Prostate gland (tissue), 2 donors: ENCODE results near the gene TPPP2. TPM values are rescaled to one million over a fixed set of nuclear protein-coding genes. Genes with fewer than 3 reads are reported as not detected.

Experiments used
- DNase-seq: peaks from one replicate; pipeline ENCODE4 v3.0.0-alpha.2; 2019; ENCODE audit warnings: low spot score
- H3K27ac ChIP-seq, 2 donors: fragments of 200-600 bp; sonication (generic); 2 replicates each; pipeline ENCODE4 v1.5.1; 2017 to 2019
- H3K27me3 ChIP-seq: fragments of 200-600 bp; sonication (generic); replicated peaks from 2 replicates; pipeline ENCODE4 v1.5.1; 2019; ENCODE audit not compliant: insufficient read depth
- H3K36me3 ChIP-seq, 2 donors: fragments of 200-600 bp; sonication (generic); 1 replicate in 1 of 2; 2 replicates in 1 of 2; pipeline versions ENCODE4 v1.5.1 to v1.8.1; 2017 to 2019
- H3K4me1 ChIP-seq: fragments of 200-600 bp; sonication (generic); replicated peaks from 2 replicates; pipeline ENCODE4 v1.5.1; 2019
- H3K4me3 ChIP-seq, 2 donors: fragments of 200-600 bp; sonication (generic); 2 replicates each; pipeline ENCODE4 v1.5.1; 2017 to 2019
- H3K9me3 ChIP-seq: fragments of 200-600 bp; sonication (generic); 2 replicates; pipeline ENCODE4 v1.5.1; 2017
- POLR2A ChIP-seq: fragments of 450-650 bp; IDR thresholded peaks from one replicate; pipeline ENCODE4 v1.6.1; 2016; ENCODE audit warnings: antibody characterized with exemption, mild to moderate bottlenecking
- POLR2AphosphoS5 ChIP-seq: sonication (generic); formaldehyde crosslinking; IDR thresholded peaks from one replicate; pipeline ENCODE4 v1.6.1; 2017; ENCODE audit warnings: antibody characterized with exemption
- WGBS: methylation state at CpG from one replicate; pipeline ENCODE4 v1.1.5; 2018; 5-methylcytosine and 5-hydroxymethylcytosine counted together
- intact Hi-C: fragments of 100-400 bp; cut with DNase I; formaldehyde crosslinking; loops from one replicate; pipeline ENCODE4 v1.14.2; 2022
- total RNA-seq, 2 donors: library from RNA; depleted of rRNA; stranded (reverse); fragments of >200 nt; gene quantifications; one replicate each; pipeline ENCODE4 v1.1.0, GENCODE V29; 2016
- TF ChIP-seq, protein P1 (sequence below), 4 experiments: fragments of 200-600 bp in 2 of 4; fragments of 450-650 bp in 2 of 4; sonication (generic) in 2 of 4; IDR thresholded peaks; 1 replicate in 3 of 4; 2 replicates in 1 of 4; pipeline ENCODE4 v1.5.1; 2016 to 2019; ENCODE audit warnings: antibody characterized with exemption in 4 of 4, mild to moderate bottlenecking in 2 of 4, moderate library complexity in 2 of 4

TPPP2 gene
- total RNA-seq, 2 donors from 2014 or later = 9.4 TPM; not detected in 1

DNA sequence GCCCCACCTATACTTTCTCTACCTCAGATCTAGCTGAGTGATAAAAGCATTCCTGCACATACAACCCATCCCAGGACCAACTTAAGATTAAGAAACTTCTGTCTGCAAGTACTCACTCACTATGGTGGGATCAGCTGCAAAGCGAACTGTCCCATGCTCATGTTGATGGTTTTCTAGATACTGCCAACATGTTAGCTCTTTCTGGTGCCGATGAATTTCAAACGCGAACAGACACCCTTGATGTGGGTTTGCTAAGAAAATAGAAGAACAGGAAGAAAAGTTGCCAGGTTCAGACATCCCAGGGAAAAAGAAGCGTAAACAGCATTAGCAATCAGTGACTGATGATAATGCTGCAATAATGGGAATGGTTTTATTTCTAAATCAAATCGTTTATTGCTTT lies 32.5 kb upstream of the TPPP2 start:
- WGBS = 52% methylated on average over 6 of the region's 6 CpGs
- Histone ChIP-seq H3K4me3 (no peak overlapping the region), H3K4me1 (no peaks in the 10 kb centered on the region), H3K27ac (no peak overlapping the region), H3K9me3 (no peaks in the 10 kb centered on the region), H3K36me3 (peaks cover 10 to 18% of the 10 kb centered on the region in 2 donors), H3K27me3 (no peaks in the 10 kb centered on the region)
- intact Hi-C loops = no loop called here
- DNase-seq = no peak
- TF ChIP-seq, protein P1, sequence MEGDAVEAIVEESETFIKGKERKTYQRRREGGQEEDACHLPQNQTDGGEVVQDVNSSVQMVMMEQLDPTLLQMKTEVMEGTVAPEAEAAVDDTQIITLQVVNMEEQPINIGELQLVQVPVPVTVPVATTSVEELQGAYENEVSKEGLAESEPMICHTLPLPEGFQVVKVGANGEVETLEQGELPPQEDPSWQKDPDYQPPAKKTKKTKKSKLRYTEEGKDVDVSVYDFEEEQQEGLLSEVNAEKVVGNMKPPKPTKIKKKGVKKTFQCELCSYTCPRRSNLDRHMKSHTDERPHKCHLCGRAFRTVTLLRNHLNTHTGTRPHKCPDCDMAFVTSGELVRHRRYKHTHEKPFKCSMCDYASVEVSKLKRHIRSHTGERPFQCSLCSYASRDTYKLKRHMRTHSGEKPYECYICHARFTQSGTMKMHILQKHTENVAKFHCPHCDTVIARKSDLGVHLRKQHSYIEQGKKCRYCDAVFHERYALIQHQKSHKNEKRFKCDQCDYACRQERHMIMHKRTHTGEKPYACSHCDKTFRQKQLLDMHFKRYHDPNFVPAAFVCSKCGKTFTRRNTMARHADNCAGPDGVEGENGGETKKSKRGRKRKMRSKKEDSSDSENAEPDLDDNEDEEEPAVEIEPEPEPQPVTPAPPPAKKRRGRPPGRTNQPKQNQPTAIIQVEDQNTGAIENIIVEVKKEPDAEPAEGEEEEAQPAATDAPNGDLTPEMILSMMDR (IDR thresholded peaks at IDR 0.05) = no peak
- no peak for TF ChIP-seq POLR2AphosphoS5
- no peak for TF ChIP-seq POLR2A

DNA sequence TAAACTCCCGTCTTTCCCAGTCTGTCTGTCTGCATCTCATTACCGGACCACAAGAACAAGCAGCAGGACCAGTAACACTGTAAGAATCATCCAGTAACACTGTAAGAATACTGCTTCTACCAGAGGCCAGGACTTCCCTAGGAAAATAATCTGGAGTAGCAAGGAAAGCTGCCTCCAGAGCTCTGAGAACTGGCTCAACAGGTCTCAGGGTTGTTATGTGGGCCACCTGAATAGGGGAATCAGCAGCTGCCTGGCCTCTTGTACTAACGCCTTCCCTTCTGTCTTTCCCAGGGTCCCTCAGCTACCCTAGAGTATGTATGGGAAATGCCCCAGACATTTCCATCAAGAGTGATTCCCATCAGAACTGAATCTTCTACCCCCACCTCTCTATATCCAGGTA lies 31.9 kb upstream of the TPPP2 start:
- Histone ChIP-seq H3K27ac (peak overlapping the region in 1 of 2 donors; percentile 35), H3K36me3 (peaks cover 10 to 18% of the 10 kb centered on the region in 2 donors), H3K9me3 (no peaks in the 10 kb centered on the region), H3K4me1 (no peaks in the 10 kb centered on the region), H3K27me3 (no peaks in the 10 kb centered on the region), H3K4me3 (no peak overlapping the region)
- 34% methylated on average over 3 of the region's 3 CpGs for WGBS
- intact Hi-C loops = no loop called here
- TF ChIP-seq, protein P1 (IDR thresholded peaks at IDR 0.05) = no peak
- TF ChIP-seq POLR2A (no peak), POLR2AphosphoS5 (peak; percentile 8)
- peak; percentile 28 for DNase-seq

DNA sequence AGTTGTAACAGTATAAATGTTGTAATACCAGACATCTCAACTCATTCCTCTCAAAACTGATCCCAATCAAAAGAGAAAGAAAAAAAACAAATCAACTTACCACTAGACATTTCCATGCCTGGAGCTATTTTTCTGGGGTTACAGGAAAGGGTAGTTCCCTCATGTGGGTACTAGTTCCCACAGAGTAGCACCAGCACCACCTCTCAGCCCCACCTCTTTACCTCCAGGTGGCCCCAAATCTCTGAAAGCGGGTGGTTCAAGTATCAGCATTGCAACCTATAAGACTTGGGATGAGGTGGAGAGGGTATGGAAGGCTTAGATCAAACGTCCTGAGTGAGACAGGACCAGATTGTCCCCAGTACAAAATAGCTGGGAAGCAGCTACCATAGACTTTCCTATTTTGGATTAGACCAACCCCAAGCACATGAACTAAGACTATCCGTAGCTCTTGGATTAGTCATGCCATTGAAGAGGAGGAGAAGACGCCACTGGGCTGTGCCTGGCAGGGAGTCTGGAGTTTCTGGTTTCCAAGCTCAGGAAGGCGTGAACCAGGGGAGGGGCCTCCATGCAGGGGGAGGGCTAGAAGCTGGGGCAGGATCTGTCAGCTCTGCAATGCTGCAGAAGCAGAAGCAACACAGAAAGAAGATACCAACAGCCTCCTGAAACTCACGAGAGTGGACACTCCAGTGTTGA lies 31.2 kb upstream of the TPPP2 start, which contains the start of gene SLC39A2:
Gene SLC39A2 (plus strand): TSS at position 620 of the 693 bp plus-strand sequence. CDS start 154 bp downstream, outside the sequence.
- Histone ChIP-seq H3K4me3 (no peak within 1 kb of the TSS), H3K36me3 (peaks cover 10 to 18% of the 10 kb centered on the region in 2 donors), H3K27me3 (no peaks in the 10 kb centered on the region), H3K9me3 (no peaks in the 10 kb centered on the region), H3K27ac (peak within 1 kb of the TSS; percentile 42 to 47), H3K4me1 (no peaks in the 10 kb centered on the region)
- peak; percentile 33 for TF ChIP-seq POLR2AphosphoS5
- peak; percentile 21 for TF ChIP-seq POLR2A
- TF ChIP-seq, protein P1 (IDR thresholded peaks at IDR 0.05) = no peak
- DNase-seq = peak; percentile 65
- intact Hi-C loops = no loop called here
- 25% methylated on average over 6 of the region's 6 CpGs for WGBS

DNA sequence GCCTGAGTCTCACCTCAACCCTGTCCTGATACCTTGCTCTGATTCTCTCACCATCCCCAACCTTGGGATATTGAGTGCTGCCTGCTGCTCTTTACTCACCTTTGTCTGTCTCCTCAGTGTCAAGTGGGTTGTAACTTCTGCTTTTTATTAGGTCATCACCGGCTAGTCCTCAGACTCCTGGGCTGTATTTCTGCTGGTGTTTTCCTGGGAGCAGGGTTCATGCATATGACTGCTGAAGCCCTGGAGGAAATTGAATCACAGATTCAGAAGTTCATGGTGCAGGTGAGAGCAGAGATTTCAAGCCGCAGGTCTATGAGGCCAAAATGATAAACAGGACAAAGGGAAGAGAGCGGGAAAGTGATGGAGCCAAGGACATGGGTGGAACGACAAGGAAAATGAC lies 30.4 kb upstream of the TPPP2 start:
- 65% methylated on average over 4 of the region's 4 CpGs for WGBS
- Histone ChIP-seq H3K27ac (no peak overlapping the region), H3K4me1 (no peaks in the 10 kb centered on the region), H3K4me3 (no peak overlapping the region), H3K9me3 (no peaks in the 10 kb centered on the region), H3K36me3 (peaks cover 10 to 17% of the 10 kb centered on the region in 2 donors), H3K27me3 (no peaks in the 10 kb centered on the region)
- intact Hi-C loops = no loop called here
- TF ChIP-seq POLR2A (no peak), POLR2AphosphoS5 (no peak)
- TF ChIP-seq, protein P1 (IDR thresholded peaks at IDR 0.05) = no peak
- no peak for DNase-seq

DNA sequence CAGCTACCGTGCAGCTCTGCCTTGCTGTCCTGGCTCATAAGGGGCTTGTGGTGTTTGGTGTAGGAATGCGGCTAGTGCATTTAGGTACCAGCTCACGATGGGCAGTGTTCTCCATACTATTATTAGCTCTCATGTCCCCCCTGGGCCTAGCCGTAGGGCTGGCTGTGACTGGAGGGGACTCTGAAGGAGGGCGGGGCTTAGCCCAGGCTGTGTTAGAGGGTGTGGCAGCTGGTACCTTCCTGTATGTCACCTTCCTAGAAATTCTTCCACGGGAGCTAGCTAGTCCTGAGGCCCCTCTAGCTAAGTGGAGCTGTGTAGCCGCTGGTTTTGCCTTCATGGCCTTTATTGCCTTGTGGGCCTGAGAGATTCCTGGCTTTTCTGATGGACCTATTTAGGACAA lies 28.8 kb upstream of the TPPP2 start:
- H3K4me3 ChIP-seq = no peak overlapping the region
- intact Hi-C loops = no loop called here
- 73% methylated on average over 7 of the region's 7 CpGs for WGBS
- no peak for DNase-seq
- no peaks in the 10 kb centered on the region for H3K4me1 ChIP-seq
- TF ChIP-seq, protein P1 (IDR thresholded peaks at IDR 0.05) = no peak
- TF ChIP-seq POLR2AphosphoS5 (no peak), POLR2A (no peak)
- H3K9me3 ChIP-seq = no peaks in the 10 kb centered on the region
- no peak overlapping the region for H3K27ac ChIP-seq
- H3K36me3 ChIP-seq = peaks cover 2 to 4% of the 10 kb centered on the region in 2 donors
- H3K27me3 ChIP-seq = no peaks in the 10 kb centered on the region
